ENCODE results near the gene NXPE3.
"Not testable (repeated sequence)": the region's sequence is repeated elsewhere in the genome, so short reads cannot be mapped to it uniquely, and the experiment has no call there.

Gene NXPE3

DNA sequence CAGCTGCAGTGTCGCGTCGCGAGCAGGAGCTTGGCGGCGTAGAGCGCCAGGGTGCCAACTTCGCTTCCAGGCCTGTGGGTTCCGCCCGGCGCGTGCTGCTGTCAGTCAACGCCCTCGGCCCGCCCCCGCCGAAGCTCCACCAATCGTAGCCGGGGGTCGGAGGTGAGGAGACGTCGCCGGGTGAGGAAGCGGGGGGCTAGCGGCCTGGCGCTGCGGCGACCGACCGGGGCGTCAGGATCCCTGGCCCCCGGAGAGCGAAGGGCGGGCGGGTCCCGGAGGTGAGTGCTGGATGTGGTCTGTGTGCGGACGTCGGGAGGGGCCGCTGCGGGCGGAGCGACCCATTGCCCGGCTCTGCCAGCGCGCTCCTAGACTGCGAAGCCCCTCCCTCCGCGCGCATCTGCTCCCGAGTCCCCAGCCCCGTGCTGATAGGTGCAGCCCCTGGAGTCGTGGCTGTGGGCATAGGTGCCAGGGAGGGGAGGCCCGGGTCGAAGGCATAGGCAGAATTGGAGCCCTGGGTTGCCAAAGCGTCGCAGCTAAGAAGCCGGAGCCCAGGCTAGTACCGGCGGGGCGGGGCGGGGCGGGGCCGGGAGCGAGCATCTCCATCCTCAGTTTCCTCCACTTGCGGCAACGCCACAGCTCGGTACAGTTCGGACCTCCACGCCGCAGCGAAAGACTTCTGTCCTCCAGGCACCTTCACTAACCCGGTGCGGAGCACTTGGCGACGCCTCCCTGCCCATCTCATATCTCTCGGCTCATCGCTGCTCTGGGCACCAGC, at the start of gene NXPE3:
Gene NXPE3 (plus strand): TSS at position 165 of the 775 bp plus-strand sequence. CDS start 6,386 bp downstream, outside the sequence.
- peak; percentile 88 to 93 (median 91) for DNase-seq (ENCODE audit: low read depth in 3 of 3)

- DNase-seq (ENCODE audit: low read depth in 3 of 3): no peak
These were observed 49.4 kb upstream of the NXPE3 start for GRCh38 chr3:101729586-101729985.

DNA sequence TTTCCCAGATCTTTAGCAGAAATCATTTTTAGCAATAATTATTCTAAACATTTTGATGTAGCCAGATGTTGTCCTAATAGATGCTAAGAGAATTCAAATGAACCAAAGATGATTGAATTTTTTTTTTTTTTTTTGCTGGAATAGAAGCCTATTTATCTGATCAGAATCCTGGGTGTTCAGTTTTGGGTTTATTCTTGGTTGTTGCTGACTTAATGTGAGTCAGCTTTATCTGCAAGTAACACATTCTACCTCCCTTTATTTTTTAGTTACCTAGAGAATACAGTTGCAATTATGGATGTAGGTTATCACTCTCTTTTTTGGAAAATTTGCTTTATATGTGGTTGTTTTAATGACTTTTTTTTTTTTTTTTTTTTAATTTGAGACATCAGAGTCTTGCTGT, 48.2 kb upstream of the NXPE3 start:
- no peak for DNase-seq (ENCODE audit: low read depth in 3 of 3)

GRCh38 chr3:101732240-101732641, 46.8 kb upstream of the NXPE3 start:
- DNase-seq (ENCODE audit: low read depth in 3 of 3): no peak

DNA sequence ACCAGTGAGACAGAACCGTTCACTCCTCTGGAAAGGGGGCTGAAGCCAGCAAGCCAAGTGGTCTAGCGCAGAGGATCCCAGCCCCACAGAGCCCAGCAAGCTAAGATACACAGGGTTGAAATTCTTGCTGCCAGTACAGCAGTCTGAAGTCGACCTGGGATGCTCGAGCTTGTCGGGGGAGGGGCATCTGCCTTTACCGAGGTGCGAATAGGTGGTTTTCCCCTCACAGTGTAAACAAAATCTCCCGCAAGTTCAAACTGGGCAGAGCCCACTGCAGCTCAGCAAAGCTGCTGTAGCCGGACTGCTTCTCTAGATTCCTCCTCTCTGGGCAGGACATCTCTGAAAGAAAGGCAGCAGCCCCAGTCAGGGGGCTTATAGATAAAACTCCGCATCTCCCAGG, 43.2 kb upstream of the NXPE3 start:
- DNase-seq (ENCODE audit: low read depth in 3 of 3): no peak

GRCh38 chr3:101741914-101742313, 37.1 kb upstream of the NXPE3 start:
- DNase-seq (ENCODE audit: low read depth in 3 of 3): not testable (repeated sequence)

GRCh38 chr3:101744811-101745210, 34.2 kb upstream of the NXPE3 start:
- no peak for DNase-seq (ENCODE audit: low read depth in 3 of 3)

- not testable (repeated sequence) for DNase-seq (ENCODE audit: low read depth in 3 of 3)
These were observed 33.1 kb upstream of the NXPE3 start for GRCh38 chr3:101745934-101746333.

GRCh38 chr3:101753386-101754113, 25.5 kb upstream of the NXPE3 start:
- peak in 1 of 3 experiments; percentile 9 for DNase-seq (ENCODE audit: low read depth in 3 of 3)

DNA sequence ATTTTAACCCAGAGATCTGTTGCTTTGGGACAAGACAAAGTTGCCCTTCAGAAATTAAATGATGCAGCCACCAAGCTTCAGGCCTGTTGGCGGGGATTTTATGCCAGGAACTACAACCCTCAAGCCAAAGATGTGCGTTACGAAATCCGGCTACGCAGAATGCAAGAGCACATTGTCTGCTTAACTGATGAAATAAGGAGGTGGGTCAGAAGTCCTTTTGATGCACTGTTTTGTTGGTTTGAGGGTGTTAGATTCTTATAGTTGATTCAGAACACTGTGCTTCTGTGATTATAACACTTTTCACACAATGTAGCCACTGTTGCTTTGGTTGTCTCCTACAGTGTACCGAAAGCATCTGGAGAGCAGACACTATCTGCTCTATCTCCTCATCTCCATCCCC, 20.8 kb upstream of the NXPE3 start:
- DNase-seq (ENCODE audit: low read depth in 3 of 3): no peak

- DNase-seq (ENCODE audit: low read depth in 3 of 3): no peak
These were observed 16.9 kb upstream of the NXPE3 start for GRCh38 chr3:101762041-101762646.

GRCh38 chr3:101777745-101778281, 1.2 kb upstream of the NXPE3 start:
- not testable (repeated sequence) for DNase-seq (ENCODE audit: low read depth in 3 of 3)

GRCh38 chr3:101778385-101779046, 495 bp upstream of the NXPE3 start:
- no peak for DNase-seq (ENCODE audit: low read depth in 3 of 3)

GRCh38 chr3:101779822-101780381, 891 bp downstream of the NXPE3 start:
- DNase-seq (ENCODE audit: low read depth in 3 of 3): no peak

- DNase-seq (ENCODE audit: low read depth in 3 of 3): no peak
These were observed 1.6 kb downstream of the NXPE3 start for GRCh38 chr3:101780661-101781060.

DNA sequence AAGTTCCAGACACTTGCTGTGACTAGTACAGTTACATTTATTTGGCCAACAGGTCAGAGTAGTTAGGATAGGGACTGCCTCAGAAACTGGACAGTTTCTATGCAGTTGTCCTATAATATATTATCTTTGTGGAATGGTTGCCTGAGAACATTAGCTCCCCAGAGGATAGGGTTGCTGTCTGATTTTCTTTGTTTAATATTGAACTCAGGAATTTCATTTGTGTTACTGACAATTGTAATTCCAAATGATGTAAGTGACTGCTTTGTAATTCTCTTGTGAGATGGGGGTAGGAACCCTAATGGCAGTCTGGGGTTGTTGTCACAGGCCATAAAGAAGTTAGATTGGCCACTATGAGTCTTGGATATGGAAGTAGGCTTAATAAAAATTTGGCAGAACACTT, 2.2 kb downstream of the NXPE3 start:
- no peak for DNase-seq (ENCODE audit: low read depth in 3 of 3)

GRCh38 chr3:101784855-101785613, 6.0 kb downstream of the NXPE3 start:
- DNase-seq (ENCODE audit: low read depth in 3 of 3): no peak

GRCh38 chr3:101791778-101792177, 12.8 kb downstream of the NXPE3 start:
- DNase-seq (ENCODE audit: low read depth in 3 of 3): no peak

DNA sequence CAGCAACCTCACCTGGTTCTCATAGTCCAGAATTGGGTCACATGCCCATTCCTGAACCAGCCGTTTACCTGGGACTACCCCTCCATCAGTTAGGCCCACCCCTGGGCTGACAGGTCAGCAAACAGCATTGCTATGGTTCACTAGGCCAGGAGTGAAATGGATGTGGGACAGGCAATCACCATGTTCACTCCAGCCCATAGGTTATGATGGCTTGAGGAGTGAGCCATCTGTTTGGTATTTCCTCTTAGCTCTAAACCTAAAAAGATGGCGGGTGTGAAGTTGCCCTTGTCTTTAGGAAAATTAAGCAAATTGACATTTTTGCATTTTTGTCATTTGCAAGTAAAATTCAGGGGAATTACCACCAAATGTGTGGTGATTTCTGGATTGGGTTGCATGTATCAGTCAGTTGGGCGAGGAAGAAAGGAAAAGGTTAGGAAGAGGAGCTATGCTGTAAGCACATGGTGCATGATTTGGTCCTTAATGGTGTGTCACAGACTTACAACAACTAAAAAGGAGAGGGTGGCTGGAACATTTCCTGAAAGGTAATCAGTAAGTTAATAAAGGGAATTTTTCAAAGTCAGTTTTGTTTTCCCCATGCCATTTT, 17.2 kb downstream of the NXPE3 start:
- no peak for DNase-seq (ENCODE audit: low read depth in 3 of 3)

DNA sequence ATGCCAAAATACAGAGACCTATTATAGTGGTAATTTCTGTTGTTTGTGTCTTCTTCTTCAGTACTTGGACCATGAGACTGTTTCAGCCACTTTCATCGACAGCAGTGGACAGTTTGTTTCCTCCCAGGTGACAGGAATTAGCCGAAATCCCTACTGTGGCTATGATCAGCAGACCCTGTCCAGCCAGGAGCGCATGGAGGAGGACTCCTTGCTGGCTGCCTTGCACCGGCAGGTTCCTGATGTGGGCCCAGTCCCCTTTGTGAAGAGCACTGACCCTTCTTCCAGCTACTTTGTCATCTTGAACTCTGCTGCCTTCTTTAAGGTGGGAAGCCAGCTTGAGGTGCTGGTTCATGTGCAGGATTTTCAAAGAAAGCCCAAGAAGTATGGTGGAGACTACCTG, 22.2 kb downstream of the NXPE3 start:
- DNase-seq (ENCODE audit: low read depth in 3 of 3): no peak

All from stimulated activated CD4-positive, alpha-beta T cell treated with anti-CD3 and anti-CD28 coated beads, TNF-alpha, amount 100 ng/mL, for 4 hours (primary cell).